Liver (tissue), 3 donors: Measurements from ENCODE around the gene TBC1D5.
"Not testable (repeated sequence)": the region's sequence is repeated elsewhere in the genome, so short reads cannot be mapped to it uniquely, and the experiment has no call there.

Experiments
- CTCF ChIP-seq: fragments of 150-350 bp; IDR thresholded peaks from 2 replicates; pipeline ENCODE4 v1.5.1; 2017; ENCODE audit warnings: improper control_type of control experiment, low read depth, low read length; ENCODE audit not compliant: missing input control
- HNF4G ChIP-seq: IDR thresholded peaks from 2 replicates; pipeline ENCODE4 v1.6.1; 2016; ENCODE audit warnings: antibody characterized with exemption
- RAD21 ChIP-seq, 2 donors: IDR thresholded peaks; 2 replicates each; pipeline ENCODE4 v1.6.1; 2016; ENCODE audit warnings: antibody characterized with exemption in 2 of 2, mild to moderate bottlenecking in 2 of 2
- donor health status: healthy.
- donor health status: healthy.

- TF ChIP-seq HNF4G; CTCF; RAD21 (IDR thresholded peaks at IDR 0.05): not testable (repeated sequence)
These were observed 37.9 kb upstream of the TBC1D5 start for GRCh38 chr3:17780369-17780768.
